ENCODE results near the gene C15orf62. TPM values are rescaled to one million over a fixed set of nuclear protein-coding genes. Genes with fewer than 3 reads are reported as not detected.

The C15orf62 gene, protein sequence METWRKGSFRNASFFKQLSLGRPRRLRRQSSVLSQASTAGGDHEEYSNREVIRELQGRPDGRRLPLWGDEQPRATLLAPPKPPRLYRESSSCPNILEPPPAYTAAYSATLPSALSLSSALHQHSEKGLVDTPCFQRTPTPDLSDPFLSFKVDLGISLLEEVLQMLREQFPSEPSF
- not detected in 2 replicates for total RNA-seq

DNA sequence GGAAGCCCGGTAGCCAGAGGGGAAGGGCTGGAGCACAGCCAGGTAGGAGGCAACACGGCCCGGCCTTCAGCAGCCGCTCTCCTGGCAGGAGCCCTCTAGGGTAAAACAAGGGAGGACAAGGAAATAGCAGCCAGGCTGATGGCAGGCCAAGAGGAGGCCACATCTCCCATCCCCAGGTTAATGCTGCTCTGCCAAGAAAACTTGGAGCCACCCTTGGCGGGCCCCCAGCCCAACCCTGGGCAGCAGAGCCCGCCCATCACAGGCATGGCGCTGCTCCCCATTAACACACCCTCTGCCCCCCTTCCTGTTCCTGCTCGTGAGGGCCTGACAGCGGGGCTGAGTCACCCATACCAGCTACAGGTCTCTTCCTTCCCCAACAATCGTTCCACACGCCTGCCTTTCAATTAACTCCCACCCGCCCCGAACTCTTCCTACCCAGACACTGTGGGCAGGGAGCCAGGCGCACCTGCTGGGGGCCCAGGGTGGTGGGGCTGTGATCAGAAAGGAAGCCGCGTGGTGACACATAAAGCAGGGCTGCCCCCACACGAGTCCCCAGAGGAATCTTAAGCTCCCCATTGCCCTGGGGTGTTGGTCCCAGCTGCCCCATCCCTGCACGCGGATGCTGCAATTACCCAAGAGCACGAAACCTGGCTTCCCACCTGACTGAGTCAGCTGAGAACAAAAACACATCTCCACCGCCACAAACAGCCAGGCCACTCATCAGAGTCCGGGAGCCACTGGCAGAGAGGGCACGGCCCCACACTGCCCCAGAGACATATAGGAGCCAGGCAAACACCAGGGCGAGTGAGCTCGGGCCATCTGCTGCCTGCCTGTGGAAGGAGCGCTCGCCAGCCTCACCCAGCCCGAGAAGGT, at the start of gene C15orf62:
TSS of gene C15orf62 (plus strand) at position 707 of the 873 bp plus-strand sequence. CDS start 516 bp downstream, outside the sequence.

DNA sequence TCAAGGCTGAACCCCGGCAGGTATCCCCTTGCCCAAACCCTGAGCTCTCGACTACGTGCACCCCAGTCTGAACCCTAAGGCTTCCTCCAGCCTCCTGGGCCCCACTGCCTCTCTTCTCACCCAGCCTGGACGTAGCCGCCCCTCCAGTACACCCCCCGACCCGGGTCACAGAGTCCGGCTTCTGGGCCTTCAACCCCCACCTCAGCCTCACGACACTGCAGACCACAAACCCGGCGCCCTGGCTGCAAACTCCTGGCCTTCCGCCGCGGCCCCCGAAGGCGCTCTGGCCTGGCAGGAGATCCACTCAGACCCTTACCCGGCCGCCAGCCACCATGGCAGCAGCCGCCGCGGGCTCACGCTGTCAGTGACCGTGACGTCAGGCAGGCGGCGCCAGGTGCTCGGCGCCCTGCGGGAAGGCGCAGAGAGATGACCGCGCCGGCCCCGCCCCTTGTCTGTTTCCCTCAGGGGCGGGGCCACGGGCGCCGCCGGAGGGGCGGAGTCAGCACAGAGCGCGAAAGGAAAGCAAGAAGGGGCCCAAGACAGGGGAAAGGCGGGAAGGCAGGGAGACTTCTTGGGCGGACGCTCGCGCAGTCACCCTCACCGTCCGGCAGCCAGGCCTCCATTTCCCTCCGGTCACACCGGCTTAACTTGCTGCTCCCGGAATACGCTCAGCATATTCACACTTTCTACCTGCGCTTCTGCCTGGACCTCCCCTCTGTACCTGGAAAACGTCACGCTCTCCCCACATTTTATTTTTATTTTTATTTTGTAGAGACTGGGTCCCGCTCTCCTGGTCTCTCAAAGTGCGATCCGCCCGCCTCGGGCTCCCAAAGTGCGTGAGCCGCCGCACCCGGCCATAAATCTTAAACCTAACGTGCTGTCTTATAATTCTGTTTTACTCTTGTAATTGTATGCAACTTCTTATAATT, 14.6 kb upstream of the C15orf62 start, which contains the start of gene RMDN3:
TSS of gene RMDN3 (minus strand) at position 372 of the 929 bp plus-strand sequence. CDS start 471 bp downstream, outside the sequence.

DNA sequence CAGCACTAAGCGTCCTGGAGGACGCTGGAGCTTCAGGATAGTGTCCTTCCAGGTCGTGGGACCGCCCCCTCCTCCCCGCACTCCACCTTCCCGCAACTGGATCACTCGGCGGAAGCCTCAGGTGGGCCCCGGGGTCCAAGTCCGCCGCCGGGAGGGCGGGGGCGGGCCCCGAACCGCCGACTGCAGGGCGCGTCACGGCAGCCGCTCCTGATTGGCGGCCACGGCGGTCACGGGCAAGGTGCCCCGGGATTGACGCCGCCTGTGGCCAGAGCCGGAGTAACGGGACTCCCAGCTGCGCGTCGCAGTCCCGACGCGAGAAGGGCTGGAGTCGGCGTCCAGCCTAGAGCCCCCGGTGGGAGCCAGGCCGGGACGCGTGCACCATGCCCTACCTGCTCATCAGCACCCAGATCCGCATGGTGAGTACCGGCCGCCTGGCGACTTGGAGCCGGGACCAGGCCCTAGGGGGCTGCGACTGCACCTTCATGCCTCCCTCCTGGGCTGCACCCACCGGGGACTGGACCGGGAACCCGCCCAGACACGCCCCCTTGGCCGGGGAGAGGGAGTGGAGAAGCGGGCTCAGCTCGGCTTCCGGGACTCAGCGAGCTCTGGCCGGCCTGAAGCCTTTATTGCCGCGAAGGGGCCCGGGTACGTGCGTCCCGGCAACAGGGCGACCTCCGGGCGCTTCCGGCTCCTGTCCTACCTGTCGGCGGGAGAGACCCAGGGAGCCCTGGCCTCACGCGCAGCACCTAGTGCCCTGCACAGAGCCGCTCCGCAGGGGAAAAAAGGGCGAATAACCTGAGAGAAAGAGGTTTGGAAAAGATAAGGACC, 5.8 kb upstream of the C15orf62 start, which contains the start of gene GCHFR:
TSS of gene GCHFR (plus strand) at position 268 of the 828 bp plus-strand sequence. CDS start at position 381, 113 bp downstream.

DNA sequence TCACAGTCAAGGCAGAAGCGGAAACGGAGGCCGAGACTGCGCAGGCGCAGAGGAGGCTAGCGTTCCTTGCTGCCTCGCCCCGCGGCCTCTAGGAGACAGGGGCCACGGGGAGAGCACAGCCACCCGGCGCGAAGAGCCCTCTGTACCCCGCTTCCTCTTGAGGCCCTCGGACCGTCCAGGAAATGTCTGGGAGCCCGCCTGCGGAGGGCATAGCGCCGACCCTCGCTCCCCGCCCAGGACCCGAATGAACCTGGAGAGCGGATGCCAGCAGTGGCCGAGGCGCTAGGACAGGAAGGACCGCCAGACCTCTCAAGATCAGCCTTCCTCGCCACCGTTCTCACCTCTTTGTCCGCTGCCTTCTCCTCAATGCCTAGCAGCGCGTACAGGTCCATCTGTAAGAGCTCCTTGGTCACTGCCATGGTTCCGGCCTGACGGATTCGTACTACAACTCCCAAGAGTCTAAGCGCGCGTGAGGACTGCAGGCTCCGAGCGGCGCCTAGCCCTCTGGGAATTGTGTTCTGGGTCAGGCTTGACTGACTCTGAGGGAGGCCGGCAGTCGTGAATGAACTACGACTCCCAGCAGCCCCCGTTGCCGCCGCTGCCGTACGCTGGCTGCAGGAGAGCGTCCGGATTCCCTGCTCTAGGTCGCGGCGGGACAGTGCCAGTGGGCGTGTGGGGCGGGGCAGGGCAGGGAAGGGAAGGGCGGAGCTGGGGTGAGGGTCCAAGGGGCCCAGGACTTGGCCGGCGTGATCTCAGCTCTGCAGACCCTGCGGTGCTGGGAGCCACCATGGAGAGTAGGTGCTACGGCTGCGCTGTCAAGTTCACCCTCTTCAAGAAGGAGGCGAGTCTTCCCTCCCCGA, 37.5 kb downstream of the C15orf62 start, which contains the start of the genes DNAJC17 and ZFYVE19:
TSS of gene DNAJC17 (minus strand) at position 446 of the 860 bp plus-strand sequence. CDS start at position 419, 27 bp downstream.
TSS of gene ZFYVE19 (plus strand) at position 62 of the 860 bp plus-strand sequence. CDS start at position 563, 501 bp downstream.

Other genes with a start within 250 kb of the C15orf62 start
- gene CCDC32, start 204.9 kb upstream of the C15orf62 start, total RNA-seq, result 10.1 and 15.8 TPM in 2 replicates
- 11.0 and 13.4 TPM in 2 replicates for gene RPUSD2, start 200.7 kb upstream of the C15orf62 start, total RNA-seq
- gene KNL1, start 175.7 kb upstream of the C15orf62 start, total RNA-seq, result 1.3 and 1.7 TPM in 2 replicates
- 1.4 and 1.6 TPM in 2 replicates for gene RAD51, start 74.8 kb upstream of the C15orf62 start, total RNA-seq
- gene RMDN3, start 14.7 kb upstream of the C15orf62 start, total RNA-seq, result 14.5 and 20.2 TPM in 2 replicates
- gene GCHFR, start 5.9 kb upstream of the C15orf62 start, total RNA-seq, result 3.2 and 5.0 TPM in 2 replicates
- gene ZFYVE19, start 37.1 kb downstream of the C15orf62 start, total RNA-seq, result 17.0 and 20.1 TPM in 2 replicates
- gene DNAJC17, start 37.5 kb downstream of the C15orf62 start, total RNA-seq, result 13.8 and 14.1 TPM in 2 replicates
- gene PPP1R14D, start 58.7 kb downstream of the C15orf62 start, total RNA-seq, result not detected in 2 replicates
- 0.18 and 0.43 TPM in 2 replicates for gene SPINT1, start 74.1 kb downstream of the C15orf62 start, total RNA-seq
- under 0.01 TPM in 1 of 2 replicates, not detected in the other for gene RHOV, start 104.3 kb downstream of the C15orf62 start, total RNA-seq
- gene VPS18, start 124.5 kb downstream of the C15orf62 start, total RNA-seq, result 35.3 and 54.5 TPM in 2 replicates
- 0.46 and 0.85 TPM in 2 replicates for gene DLL4, start 159.4 kb downstream of the C15orf62 start, total RNA-seq
- 17.5 and 40.8 TPM in 2 replicates for gene CHAC1, start 183.5 kb downstream of the C15orf62 start, total RNA-seq